CD14-positive monocyte (primary cell): ENCODE results near the gene TPM1. TPM values are rescaled to one million over a fixed set of nuclear protein-coding genes. Genes with fewer than 3 reads are reported as not detected.

Experiments used
- DNase-seq, 3 donors: peaks; one replicate each; pipeline ENCODE4 v3.0.0-alpha.2; 2011 to 2022
- H2AFZ ChIP-seq: 2 replicates; pipeline ENCODE4 v1.6.0; 2012; ENCODE audit warnings: mild to moderate bottlenecking, low read depth, low read length, inconsistent platforms; ENCODE audit not compliant: insufficient read depth, poor library complexity, severe bottlenecking
- H3K27ac ChIP-seq, 2 donors: 1 replicate in 1 of 2; 2 replicates in 1 of 2; pipeline ENCODE4 v1.5.1; 2012 to 2013; ENCODE audit warnings: low read length in 2 of 2, control low read depth in 1 of 2, inconsistent platforms in 1 of 2, low read depth in 1 of 2, mild to moderate bottlenecking in 1 of 2
- H3K27me3 ChIP-seq, 2 donors: one replicate each; pipeline versions ENCODE4 v1.6.0 to v1.6.1; 2011 to 2013; ENCODE audit warnings: low read length in 2 of 2; ENCODE audit not compliant: control insufficient read depth in 2 of 2, insufficient read depth in 2 of 2
- H3K36me3 ChIP-seq, 2 donors: replicated peaks in 1 of 2; 1 replicate in 1 of 2; 2 replicates in 1 of 2; pipeline versions ENCODE4 v1.5.1 to v1.6.1; 2012 to 2013; ENCODE audit warnings: low read length in 2 of 2, control low read depth in 1 of 2, inconsistent platforms in 1 of 2, mild to moderate bottlenecking in 1 of 2; ENCODE audit not compliant: insufficient read depth in 2 of 2, control insufficient read depth in 1 of 2
- H3K4me1 ChIP-seq, 2 donors: 1 replicate in 1 of 2; 2 replicates in 1 of 2; pipeline versions ENCODE4 v1.5.1 to v1.6.1; 2012 to 2013; ENCODE audit warnings: low read length in 2 of 2, control low read depth in 1 of 2, inconsistent platforms in 1 of 2, mild to moderate bottlenecking in 1 of 2, moderate library complexity in 1 of 2; ENCODE audit not compliant: insufficient read depth in 2 of 2, control insufficient read depth in 1 of 2
- H3K4me2 ChIP-seq: replicated peaks from 2 replicates; pipeline ENCODE3; 2012; ENCODE audit warnings: low read length, moderate library complexity, mild to moderate bottlenecking; ENCODE audit not compliant: poor library complexity, severe bottlenecking; ENCODE audit errors: extremely low read depth
- H3K4me3 ChIP-seq, 3 experiments: fragments of 200-600 bp in 1 of 3; sonication (generic) in 1 of 3; replicated peaks in 1 of 3; 1 replicate in 2 of 3; 2 replicates in 1 of 3; pipeline ENCODE4 v1.5.1; 2011 to 2013; ENCODE audit warnings: low read length in 3 of 3, mild to moderate bottlenecking in 3 of 3, control low read depth in 2 of 3, low read depth in 2 of 3, inconsistent platforms in 1 of 3, moderate library complexity in 1 of 3
- H3K79me2 ChIP-seq: 2 replicates; pipeline ENCODE4 v1.6.0; 2012; ENCODE audit warnings: mild to moderate bottlenecking, control low read depth, inconsistent platforms, low read length, moderate library complexity; ENCODE audit not compliant: insufficient read depth
- H3K9ac ChIP-seq: 2 replicates; pipeline ENCODE4 v1.6.0; 2017; ENCODE audit warnings: low read length, mild to moderate bottlenecking; ENCODE audit not compliant: insufficient read depth, poor library complexity, severe bottlenecking
- H3K9me3 ChIP-seq, 2 donors: replicated peaks in 1 of 2; 1 replicate in 1 of 2; 2 replicates in 1 of 2; pipeline versions ENCODE4 v1.5.1 to v1.6.1; 2012 to 2013; ENCODE audit warnings: low read length in 2 of 2, control low read depth in 1 of 2; ENCODE audit not compliant: control insufficient read depth in 1 of 2, insufficient read depth in 1 of 2
- H4K20me1 ChIP-seq: 2 replicates; pipeline ENCODE4 v1.6.0; 2012; ENCODE audit warnings: mild to moderate bottlenecking, low read length, control low read depth, moderate library complexity; ENCODE audit not compliant: insufficient read depth
- H3K27ac Mint-ChIP-seq, 7 donors: one replicate each; pipeline ENCODE4 v1.8.0; 2020; ENCODE audit warnings: mild to moderate bottlenecking in 7 of 7, mixed read lengths in 7 of 7, moderate library complexity in 6 of 7, inconsistent platforms in 2 of 7
- H3K27me3 Mint-ChIP-seq, 3 donors: one replicate each; pipeline ENCODE4 v1.8.0; 2021 to 2022; ENCODE audit warnings: low read depth in 3 of 3, mild to moderate bottlenecking in 3 of 3, mixed read lengths in 3 of 3, moderate library complexity in 3 of 3, inconsistent platforms in 1 of 3
- H3K36me3 Mint-ChIP-seq, 2 donors: one replicate each; pipeline ENCODE4 v1.8.0; 2020; ENCODE audit warnings: mixed read lengths in 2 of 2, inconsistent platforms in 1 of 2, mild to moderate bottlenecking in 1 of 2
- H3K4me1 Mint-ChIP-seq: one replicate; pipeline ENCODE4 v1.8.0; 2020; ENCODE audit warnings: mild to moderate bottlenecking, mixed read lengths
- H3K4me3 Mint-ChIP-seq, 2 donors: one replicate each; pipeline ENCODE4 v1.8.0; 2020; ENCODE audit warnings: mild to moderate bottlenecking in 2 of 2, mixed read lengths in 2 of 2, moderate library complexity in 1 of 2
- H3K9me3 Mint-ChIP-seq, 7 donors: one replicate each; pipeline ENCODE4 v1.8.0; 2020 to 2022; ENCODE audit warnings: mixed read lengths in 7 of 7, mild to moderate bottlenecking in 6 of 7, moderate library complexity in 6 of 7, inconsistent platforms in 2 of 7
- CTCF ChIP-seq: fragments of 200-600 bp; IDR thresholded peaks from one replicate; pipeline ENCODE4 v1.8.0; 2022; ENCODE audit warnings: antibody characterized with exemption, mild to moderate bottlenecking
- WGBS: methylation state at CpG from one replicate; pipeline ENCODE4 v1.1.5; 2013; ENCODE audit warnings: missing lambda C conversion rate; ENCODE audit not compliant: insufficient coverage; 5-methylcytosine and 5-hydroxymethylcytosine counted together
- intact Hi-C, 2 donors: fragments of 100-400 bp; cut with micrococcal nuclease; formaldehyde crosslinking; loops; one replicate each; pipeline versions ENCODE4 v1.15.0 to v1.15.1; 2023
- polyA plus RNA-seq, 3 donors: library from polyadenylated mRNA; depleted of rRNA in 1 of 3; unstranded in 2 of 3; stranded (reverse) in 1 of 3; fragments of 300-500 nt in 2 of 3; fragments of >200 nt in 1 of 3; fragmentation: Illumina TruSeq in 2 of 3; gene quantifications; 1 replicate in 2 of 3; 2 replicates in 1 of 3; pipeline ENCODE4 v1.2.3, GENCODE V29; 2012 to 2021

Gene TPM1
- polyA plus RNA-seq, 3 donors = 11.7 to 15.9 (median 11.9) TPM

GRCh38 chr15:63114465-63114864 lies 71.9 kb downstream of the TPM1 start:
- Histone ChIP-seq H3K27ac (no peak overlapping the region), H3K79me2 (no peaks in the 10 kb centered on the region), H3K4me3 (no peak overlapping the region), H3K9ac (no peak overlapping the region), H3K36me3 (no peaks in the 10 kb centered on the region), H3K4me2 (no peak overlapping the region), H4K20me1 (no peaks in the 10 kb centered on the region), H2AFZ (no peak overlapping the region), H3K27me3 (no peaks in the 10 kb centered on the region), H3K9me3 (peaks cover 6 to 10% of the 10 kb centered on the region in 2 donors), H3K4me1 (peaks cover 0 to 4% of the 10 kb centered on the region in 2 donors)
- H3K36me3 Mint-ChIP-seq = peaks cover under 1 to 2% of the 10 kb centered on the region in 2 donors
- DNase-seq = no peak
- no peak overlapping the region for H3K4me3 Mint-ChIP-seq
- WGBS = no CpG with 5 or more reads among the region's 2 CpGs
- peaks cover 3 to 12% (median 9%) of the 10 kb centered on the region in 7 donors for H3K9me3 Mint-ChIP-seq
- intact Hi-C loops = no loop called here
- H3K27ac Mint-ChIP-seq = no peak overlapping the region
- no peak for TF ChIP-seq CTCF
- peaks cover 20% of the 10 kb centered on the region for H3K4me1 Mint-ChIP-seq
- H3K27me3 Mint-ChIP-seq = peaks cover 0 to 1% (median 0%) of the 10 kb centered on the region in 3 donors

Other genes with a start within 250 kb of the TPM1 start
- gene LACTB, start 79.1 kb downstream of the TPM1 start, polyA plus RNA-seq = 10 to 100 TPM; 18.5 to 59.3 (median 40.4) TPM
- gene RPS27L, start 114.7 kb downstream of the TPM1 start, polyA plus RNA-seq = 100 to 1,000 TPM in 2 of 3 donors, 10 to 100 TPM in 1; 16.1 to 196 (median 178) TPM
- 10 to 100 TPM; 22.0 to 77.3 (median 58.9) TPM for gene RAB8B, start 146.9 kb downstream of the TPM1 start, polyA plus RNA-seq
- gene APH1B, start 234.9 kb downstream of the TPM1 start, polyA plus RNA-seq = 10 to 100 TPM; 13.6 to 57.1 (median 54.8) TPM